Skeletal muscle satellite cell (primary cell): Measurements from ENCODE around the gene DTHD1.

Source experiments
- H3K27me3 ChIP-seq: 2 replicates; pipeline ENCODE4 v1.7.0; 2013; ENCODE audit warnings: low read length; ENCODE audit not compliant: control insufficient read depth, insufficient read depth
- H3K36me3 ChIP-seq: 2 replicates; pipeline ENCODE4 v1.7.0; 2013; ENCODE audit warnings: mild to moderate bottlenecking, control low read depth, low read length; ENCODE audit not compliant: insufficient read depth
- H3K4me1 ChIP-seq: 2 replicates; pipeline ENCODE4 v1.7.0; 2013; ENCODE audit warnings: low read length; ENCODE audit not compliant: control insufficient read depth, insufficient read depth
- H3K4me2 ChIP-seq: 2 replicates; pipeline ENCODE4 v1.7.0; 2013; ENCODE audit warnings: mild to moderate bottlenecking, low read length
- H3K4me3 ChIP-seq: 2 replicates; pipeline ENCODE4 v1.7.0; 2013; ENCODE audit warnings: low read length
- H3K9ac ChIP-seq: 2 replicates; pipeline ENCODE4 v1.7.0; 2013; ENCODE audit warnings: mild to moderate bottlenecking, low read depth, low read length, moderate library complexity
- H3K9me3 ChIP-seq: replicated peaks from 2 replicates; pipeline ENCODE4 v1.7.0; 2013; ENCODE audit warnings: mild to moderate bottlenecking, control low read depth, low read length

Gene DTHD1

DNA sequence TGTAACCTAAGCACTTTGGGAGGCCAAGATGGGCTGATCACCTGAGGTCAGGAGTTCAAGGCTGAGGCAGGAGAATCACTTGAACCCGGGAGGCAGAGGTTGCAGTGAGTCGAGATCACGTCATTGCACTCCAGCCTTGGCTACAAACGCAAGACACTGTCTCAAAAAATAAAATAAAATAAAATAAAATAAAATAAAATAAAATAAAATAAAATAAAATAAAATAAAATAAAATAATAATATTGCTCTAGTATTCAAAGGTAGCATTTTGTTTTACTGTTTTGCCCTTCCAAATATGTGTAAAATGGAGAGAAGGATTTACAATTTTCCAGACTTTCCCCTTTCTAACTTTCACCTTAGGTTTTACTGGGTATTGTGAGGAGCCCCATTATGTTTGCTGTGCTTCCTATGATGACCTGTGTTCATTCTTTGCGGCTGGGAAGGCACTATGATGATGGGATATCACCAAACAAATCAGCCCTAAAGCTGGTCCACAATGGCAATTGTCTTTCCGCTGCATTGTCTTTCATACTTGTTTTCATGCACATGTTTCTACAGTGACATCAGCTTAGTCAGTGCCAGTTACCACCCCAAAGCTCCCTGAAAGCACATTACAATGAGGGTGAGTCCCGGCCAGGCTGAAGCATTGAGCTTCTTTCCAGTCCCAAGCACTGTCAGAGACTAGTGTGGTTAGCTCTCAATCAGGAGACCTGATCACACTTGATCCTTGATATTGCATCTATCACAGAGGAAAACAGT is 50.8 kb downstream of the DTHD1 start:
- no peaks in the 10 kb centered on the region for H3K9me3 ChIP-seq
- no peaks in the 10 kb centered on the region for H3K27me3 ChIP-seq
- H3K9ac ChIP-seq: no peak overlapping the region
- H3K36me3 ChIP-seq: no peaks in the 10 kb centered on the region
- no peak overlapping the region for H3K4me3 ChIP-seq
- no peak overlapping the region for H3K4me2 ChIP-seq
- H3K4me1 ChIP-seq: no peaks in the 10 kb centered on the region

DNA sequence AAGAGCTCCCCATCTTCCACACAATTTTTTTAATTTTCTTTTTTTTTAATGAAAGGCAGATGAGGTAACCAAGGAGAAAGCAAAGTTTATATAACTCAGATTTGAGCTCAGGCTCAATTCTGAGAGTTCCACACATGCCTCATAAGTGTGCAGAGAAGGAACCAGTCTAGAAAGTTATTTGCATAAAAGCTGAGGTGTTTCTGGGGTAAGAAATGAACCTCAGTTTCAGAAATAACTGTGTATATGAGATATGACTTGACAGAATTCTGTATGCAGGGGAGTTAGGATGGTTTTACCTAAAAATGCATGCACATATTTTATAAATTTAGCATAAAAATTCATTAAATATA is 51.3 kb downstream of the DTHD1 start:
- H3K9ac ChIP-seq: no peak overlapping the region
- no peak overlapping the region for H3K4me2 ChIP-seq
- H3K9me3 ChIP-seq: no peaks in the 10 kb centered on the region
- no peaks in the 10 kb centered on the region for H3K4me1 ChIP-seq
- H3K36me3 ChIP-seq: no peaks in the 10 kb centered on the region
- no peak overlapping the region for H3K4me3 ChIP-seq
- no peaks in the 10 kb centered on the region for H3K27me3 ChIP-seq

DNA sequence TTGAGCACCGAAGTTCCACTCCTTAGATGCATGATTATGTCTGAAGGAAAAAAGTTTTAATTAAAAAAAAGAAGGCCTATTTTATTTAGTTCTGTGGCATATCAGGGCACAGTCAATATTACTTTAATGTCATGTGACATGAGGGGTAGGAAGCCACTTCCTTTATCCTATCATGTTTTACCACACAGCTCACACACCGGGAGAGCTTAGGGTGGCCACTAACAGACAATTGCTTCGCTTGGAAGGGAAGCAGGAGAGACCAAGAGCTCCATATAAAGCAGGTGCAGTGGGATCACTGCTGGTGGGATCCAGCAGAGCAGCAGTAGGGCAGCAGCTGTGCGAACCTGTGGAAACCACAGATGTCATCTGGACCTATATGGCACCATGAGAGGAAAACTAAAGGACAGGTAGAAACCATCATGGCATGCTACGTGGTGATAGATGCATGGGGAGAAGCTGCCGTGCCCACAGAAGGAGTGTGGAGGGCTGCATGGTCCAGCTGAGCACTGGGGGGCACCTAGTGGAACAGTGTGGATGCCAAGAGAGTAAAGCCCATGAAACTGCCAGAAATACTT is 52.0 kb downstream of the DTHD1 start:
- Histone ChIP-seq H3K4me1 (no peaks in the 10 kb centered on the region), H3K4me3 (no peak overlapping the region), H3K36me3 (no peaks in the 10 kb centered on the region), H3K4me2 (no peak overlapping the region), H3K27me3 (no peaks in the 10 kb centered on the region), H3K9me3 (no peaks in the 10 kb centered on the region), H3K9ac (no peak overlapping the region)

DNA sequence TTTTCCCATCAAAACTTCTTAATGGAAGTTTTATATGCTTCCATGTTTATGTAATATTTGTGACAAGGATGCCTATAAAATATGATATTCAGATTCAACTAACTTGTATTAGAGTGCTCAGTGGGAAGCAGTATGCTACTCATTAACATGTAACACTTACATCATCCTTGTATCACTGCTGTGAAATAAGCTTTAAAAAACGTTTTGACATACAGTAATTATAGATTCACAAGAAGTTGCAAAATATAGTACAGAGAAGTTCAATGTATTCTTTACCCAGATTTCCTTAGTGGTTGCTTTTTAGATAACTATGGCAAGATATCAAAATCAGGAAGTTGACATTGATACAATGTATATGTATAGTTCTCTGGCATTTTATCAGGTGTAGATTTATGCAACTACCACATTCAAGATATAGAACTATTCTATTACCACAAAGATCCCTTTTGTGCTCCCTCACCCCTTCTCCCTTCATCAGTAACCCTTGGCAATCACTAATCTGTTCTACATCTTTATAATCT is 56.3 kb downstream of the DTHD1 start:
- H3K4me3 ChIP-seq: no peak overlapping the region
- H3K27me3 ChIP-seq: no peaks in the 10 kb centered on the region
- no peaks in the 10 kb centered on the region for H3K4me1 ChIP-seq
- peaks cover 7% of the 10 kb centered on the region for H3K9me3 ChIP-seq
- H3K9ac ChIP-seq: no peak overlapping the region
- H3K36me3 ChIP-seq: no peaks in the 10 kb centered on the region
- no peak overlapping the region for H3K4me2 ChIP-seq

DNA sequence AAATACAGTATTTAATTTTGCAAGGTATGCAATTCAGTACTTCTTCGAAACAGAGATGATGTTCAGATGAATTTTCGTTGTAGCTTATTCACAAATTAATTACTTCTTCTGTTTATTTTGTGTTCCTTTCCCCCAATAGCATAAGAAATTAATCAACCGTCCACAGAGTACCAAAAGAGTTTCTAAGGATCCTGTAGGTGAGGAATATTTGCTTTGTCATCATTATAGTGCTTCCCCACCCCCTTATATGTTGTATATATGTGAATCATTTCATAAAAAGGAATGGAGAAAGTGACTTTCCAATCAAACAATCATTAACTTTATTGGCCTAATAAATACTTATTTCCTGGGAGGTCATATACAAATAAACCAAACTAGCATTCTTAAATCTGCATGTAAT is 57.6 kb downstream of the DTHD1 start:
- Histone ChIP-seq H3K4me1 (no peaks in the 10 kb centered on the region), H3K9ac (no peak overlapping the region), H3K36me3 (no peaks in the 10 kb centered on the region), H3K4me2 (no peak overlapping the region), H3K4me3 (no peak overlapping the region), H3K9me3 (peaks cover 7% of the 10 kb centered on the region), H3K27me3 (no peaks in the 10 kb centered on the region)

DNA sequence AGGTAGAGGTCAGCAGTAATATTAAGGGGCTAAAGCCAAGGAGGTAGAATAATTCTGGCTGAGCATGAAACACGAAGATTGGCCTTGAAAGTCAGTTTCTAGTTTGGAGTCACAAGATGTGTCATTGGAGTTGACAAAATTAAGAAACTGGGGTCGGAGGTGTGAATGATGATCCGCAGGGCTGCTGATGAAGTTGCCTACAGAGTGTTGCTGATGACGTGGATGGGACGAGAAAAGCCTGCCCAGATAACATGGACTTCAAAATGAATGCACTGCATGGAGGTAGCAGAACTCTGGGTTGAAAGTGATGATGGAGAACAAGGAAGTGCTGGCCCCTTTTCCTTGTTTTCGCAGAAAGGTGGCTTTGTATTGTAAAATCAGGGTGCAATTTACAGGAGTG is 60.5 kb downstream of the DTHD1 start:
- Histone ChIP-seq H3K9ac (no peak overlapping the region), H3K27me3 (no peaks in the 10 kb centered on the region), H3K4me1 (no peaks in the 10 kb centered on the region), H3K4me2 (no peak overlapping the region), H3K36me3 (no peaks in the 10 kb centered on the region), H3K4me3 (no peak overlapping the region), H3K9me3 (peaks cover 7% of the 10 kb centered on the region)

DNA sequence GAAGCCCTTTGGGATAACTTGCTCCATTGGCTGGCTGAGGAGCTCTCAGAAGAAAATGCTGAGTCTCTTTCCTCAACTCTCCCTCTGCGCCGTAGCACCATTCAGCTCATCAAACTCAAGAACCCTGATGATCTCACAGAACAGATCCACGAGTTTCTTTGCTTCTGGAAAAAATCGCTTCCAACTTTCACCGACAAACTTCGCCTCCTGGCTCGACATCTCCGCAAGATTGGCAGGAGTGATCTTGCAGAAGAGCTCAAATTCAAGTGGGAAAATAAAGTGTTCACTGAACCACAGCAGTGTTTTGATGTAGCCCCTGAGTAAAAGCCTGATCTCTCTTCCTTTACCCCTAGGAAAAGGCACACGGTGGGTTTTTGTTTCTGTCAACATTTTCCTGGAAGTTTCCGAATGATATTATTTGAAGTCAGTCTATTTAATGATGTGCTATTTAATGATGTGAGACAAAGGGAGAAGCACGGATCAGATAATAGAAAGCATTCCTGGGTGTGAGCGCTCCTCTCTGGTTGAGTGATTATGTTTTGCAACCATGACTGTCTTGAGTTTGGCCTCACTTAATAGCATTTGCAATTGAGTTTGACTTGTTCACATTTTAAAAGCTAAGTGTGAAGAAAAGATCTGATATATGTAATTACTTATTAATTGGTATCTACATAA is 62.2 kb downstream of the DTHD1 start:
- H3K9me3 ChIP-seq: peaks cover 7% of the 10 kb centered on the region

DNA sequence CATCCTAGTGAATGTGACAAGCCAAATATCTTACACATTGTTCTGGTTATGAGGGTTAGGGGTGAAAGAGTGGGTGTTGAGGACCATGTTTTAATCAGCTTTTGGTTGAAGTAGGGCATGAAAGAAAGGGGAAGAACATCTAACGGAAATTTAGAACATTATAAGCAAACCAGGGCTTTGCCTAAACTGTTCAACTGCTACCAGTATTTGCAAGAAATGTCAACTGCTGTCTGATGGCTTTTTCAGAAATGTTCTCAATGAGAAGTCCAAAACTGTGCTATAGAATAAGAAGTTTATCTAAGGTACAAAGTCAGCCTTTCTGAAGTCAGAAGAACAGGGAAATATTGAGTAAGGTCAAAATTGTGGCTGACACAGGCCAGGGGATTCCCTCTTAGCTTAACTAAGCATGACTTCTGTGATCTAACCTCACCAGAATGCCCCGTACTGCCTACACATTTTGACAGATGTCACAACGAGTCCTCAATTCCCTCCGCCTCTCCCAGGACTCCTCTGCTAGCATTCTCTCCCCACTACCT is 67.1 kb downstream of the DTHD1 start:
- Histone ChIP-seq H3K4me3 (no peak overlapping the region), H3K4me1 (no peaks in the 10 kb centered on the region), H3K4me2 (no peak overlapping the region), H3K9ac (no peak overlapping the region), H3K9me3 (no peaks in the 10 kb centered on the region), H3K27me3 (no peaks in the 10 kb centered on the region), H3K36me3 (no peaks in the 10 kb centered on the region)

More for the DNA sequence above, 62.2 kb downstream of the DTHD1 start:
- no peak overlapping the region for H3K9ac ChIP-seq
- no peak overlapping the region for H3K4me3 ChIP-seq
- H3K27me3 ChIP-seq: no peaks in the 10 kb centered on the region
- H3K36me3 ChIP-seq: no peaks in the 10 kb centered on the region
- H3K4me2 ChIP-seq: no peak overlapping the region
- no peaks in the 10 kb centered on the region for H3K4me1 ChIP-seq

DNA sequence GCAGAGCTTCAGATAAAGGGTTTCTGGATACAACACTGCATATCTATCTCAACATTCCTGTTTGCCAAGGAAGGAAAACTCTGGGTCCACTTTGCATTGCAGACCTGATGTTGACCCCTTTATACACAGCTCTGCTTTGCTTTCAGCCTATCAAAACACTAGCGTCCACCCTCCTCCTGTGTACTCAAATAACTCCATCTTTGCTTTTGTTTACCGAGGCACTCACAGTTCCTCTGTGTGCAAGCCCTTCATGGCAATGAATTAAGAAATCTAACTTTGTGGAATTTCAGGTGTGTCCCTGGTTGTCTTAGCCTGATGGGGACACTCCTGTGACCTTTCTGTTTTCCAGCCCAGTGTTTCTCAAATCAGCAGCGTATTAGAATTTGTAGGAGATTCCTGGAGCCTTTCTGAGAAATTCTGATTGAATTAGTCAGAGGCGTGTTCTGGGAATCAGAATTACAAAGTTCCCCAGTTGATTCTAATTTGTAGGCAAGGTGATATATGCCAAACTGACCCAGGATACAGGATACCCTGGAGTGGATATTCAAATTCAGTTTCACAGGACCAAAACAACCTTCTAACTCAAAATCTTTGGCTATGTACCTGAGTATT is 68.6 kb downstream of the DTHD1 start:
- no peak overlapping the region for H3K9ac ChIP-seq

DNA sequence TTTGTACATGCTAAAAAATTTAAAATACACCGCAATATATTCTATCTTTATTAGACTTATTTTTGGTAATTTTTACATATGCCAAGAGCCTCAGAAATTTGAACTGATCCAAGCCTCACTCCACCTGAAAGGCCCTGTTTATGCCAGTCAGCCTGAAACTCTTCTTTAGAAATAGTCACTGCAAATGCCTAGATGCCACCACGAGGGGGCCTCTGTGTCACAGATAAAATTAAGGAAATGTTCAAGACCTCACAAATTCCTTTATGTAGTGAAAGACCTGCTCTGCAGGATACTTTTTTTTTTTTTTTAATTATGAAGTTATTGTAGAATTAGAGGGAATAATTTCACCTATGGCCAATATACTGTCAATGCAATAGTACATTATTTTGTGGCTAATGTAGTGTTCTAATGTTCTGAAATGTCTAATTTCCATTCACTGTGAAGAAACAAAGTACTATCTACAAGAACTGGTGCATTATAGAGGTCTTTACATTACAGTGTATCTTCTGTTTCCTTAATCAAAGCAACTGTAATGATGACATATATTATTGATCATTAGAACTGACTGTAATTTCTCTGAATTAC is 69.8 kb downstream of the DTHD1 start:
- H3K27me3 ChIP-seq: no peaks in the 10 kb centered on the region
- H3K4me2 ChIP-seq: no peak overlapping the region
- H3K4me3 ChIP-seq: no peak overlapping the region
- no peaks in the 10 kb centered on the region for H3K36me3 ChIP-seq
- H3K9me3 ChIP-seq: no peaks in the 10 kb centered on the region
- no peaks in the 10 kb centered on the region for H3K4me1 ChIP-seq
- H3K9ac ChIP-seq: no peak overlapping the region

More for the DNA sequence above, 68.6 kb downstream of the DTHD1 start:
- Histone ChIP-seq H3K9me3 (no peaks in the 10 kb centered on the region), H3K27me3 (no peaks in the 10 kb centered on the region), H3K4me3 (no peak overlapping the region), H3K36me3 (no peaks in the 10 kb centered on the region), H3K4me2 (no peak overlapping the region), H3K4me1 (no peaks in the 10 kb centered on the region)

DNA sequence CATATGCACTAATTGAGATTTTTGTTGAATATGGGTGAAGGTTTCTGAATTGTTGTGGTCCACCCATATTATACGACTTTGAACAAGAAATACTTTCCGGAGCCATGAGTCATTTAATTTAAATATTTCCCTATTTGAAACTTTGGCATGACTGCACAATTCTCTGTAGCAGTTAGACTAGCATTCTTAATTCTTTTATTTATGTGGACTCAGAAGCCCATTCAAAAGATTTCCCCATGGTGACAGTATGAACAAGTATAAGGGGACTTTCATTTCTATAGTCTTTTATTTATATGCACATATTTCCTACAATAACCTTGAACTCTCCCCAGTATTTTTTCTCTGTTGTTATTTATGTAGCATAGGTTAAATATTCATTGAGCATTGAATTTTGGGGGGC is 72.6 kb downstream of the DTHD1 start:
- Histone ChIP-seq H3K4me2 (no peak overlapping the region), H3K4me3 (no peak overlapping the region), H3K9me3 (no peaks in the 10 kb centered on the region), H3K36me3 (no peaks in the 10 kb centered on the region), H3K4me1 (no peaks in the 10 kb centered on the region), H3K27me3 (no peaks in the 10 kb centered on the region), H3K9ac (no peak overlapping the region)
